Measurements from ENCODE around the gene ZNF335.

GRCh38 chr20:45976086-45976485 lies 4.1 kb upstream of the ZNF335 start:
- TF ChIP-seq TAF1 (IDR thresholded peaks at IDR 0.05; ENCODE audit: borderline replicate concordance, low read depth, low read length) = no peak
- no peak for TF ChIP-seq POLR2A (IDR thresholded peaks at IDR 0.05; ENCODE audit: low read depth, low read length)
